Choroid plexus epithelial cell (primary cell): ENCODE data around the gene U2AF1L4.

ENCODE experiments used
- DNase-seq: peaks from one replicate; pipeline ENCODE4 v3.0.0-alpha.2; 2010; ENCODE audit warnings: low read depth
- H3K4me3 ChIP-seq: 2 replicates; pipeline ENCODE4 v1.5.1; 2011; ENCODE audit warnings: low read depth, mild to moderate bottlenecking, control low read depth, low read length, moderate library complexity
- CTCF ChIP-seq: conservative IDR thresholded peaks from 2 replicates; pipeline ENCODE4 v1.5.1; 2011; ENCODE audit warnings: low read depth, mild to moderate bottlenecking, control low read depth, inconsistent platforms, low read length, moderate library complexity

Gene U2AF1L4

GRCh38 chr19:35789978-35790944 lies 45.0 kb upstream of the U2AF1L4 start:
- TF ChIP-seq CTCF, result no peak
- no peak for DNase-seq
- H3K4me3 ChIP-seq, result no peak overlapping the region

- DNase-seq, result no peak
- no peak overlapping the region for H3K4me3 ChIP-seq
- TF ChIP-seq CTCF, result no peak
Observed at GRCh38 chr19:35789195-35789977, 44.2 kb upstream of the U2AF1L4 start.

- no peak overlapping the region for H3K4me3 ChIP-seq
- TF ChIP-seq CTCF, result no peak
Observed at GRCh38 chr19:35788205-35788960, 43.2 kb upstream of the U2AF1L4 start.

GRCh38 chr19:35787227-35787799 lies 42.1 kb upstream of the U2AF1L4 start:
- DNase-seq, result no peak
- TF ChIP-seq CTCF, result no peak
- H3K4me3 ChIP-seq, result no peak overlapping the region

More at GRCh38 chr19:35788205-35788960, 43.2 kb upstream of the U2AF1L4 start:
- DNase-seq, result no peak

- H3K4me3 ChIP-seq, result no peak overlapping the region
- no peak for DNase-seq
- no peak for TF ChIP-seq CTCF
Observed at GRCh38 chr19:35786299-35787160, 41.3 kb upstream of the U2AF1L4 start.

GRCh38 chr19:35785339-35785627 lies 40.1 kb upstream of the U2AF1L4 start:
- no peak for TF ChIP-seq CTCF
- no peak for DNase-seq
- no peak overlapping the region for H3K4me3 ChIP-seq
